Measurements from ENCODE around the gene KLHDC4.
A peak's percentile ranks its signal among the peaks of the same experiment; 100 is the strongest.

The KLHDC4 gene

DNA sequence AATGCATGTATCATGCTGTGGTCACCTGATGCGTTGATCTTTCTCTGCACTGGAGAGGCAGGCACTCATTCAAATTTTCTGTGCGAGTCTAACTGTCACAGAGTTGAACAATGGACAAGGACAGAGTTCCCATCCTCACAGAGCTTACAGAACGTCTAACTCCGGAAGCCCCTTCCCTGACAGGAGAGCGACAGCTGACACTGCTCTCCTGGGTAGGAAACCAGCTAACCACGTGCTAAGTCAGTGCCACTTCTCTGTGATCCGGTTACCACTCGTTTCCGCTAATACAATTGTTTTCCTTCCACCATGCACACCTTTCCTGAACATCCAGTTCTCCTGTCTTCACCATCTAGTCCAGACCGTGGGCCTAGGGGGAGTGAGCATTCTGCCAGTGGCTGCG, 11.3 kb downstream of the KLHDC4 start:
- DNase-seq: no peak
- in situ Hi-C loops (cut with HindIII; ENCODE audit: low pct_ligation_motif_present, low pct_unique_long_range_greater_than_20kb, low sequenced_read_pairs): no loop called here

GRCh38 chr16:87747626-87748414, 18.0 kb downstream of the KLHDC4 start:
- no peak for DNase-seq
- in situ Hi-C loops (cut with HindIII; ENCODE audit: low pct_ligation_motif_present, low pct_unique_long_range_greater_than_20kb, low sequenced_read_pairs): no loop called here

DNA sequence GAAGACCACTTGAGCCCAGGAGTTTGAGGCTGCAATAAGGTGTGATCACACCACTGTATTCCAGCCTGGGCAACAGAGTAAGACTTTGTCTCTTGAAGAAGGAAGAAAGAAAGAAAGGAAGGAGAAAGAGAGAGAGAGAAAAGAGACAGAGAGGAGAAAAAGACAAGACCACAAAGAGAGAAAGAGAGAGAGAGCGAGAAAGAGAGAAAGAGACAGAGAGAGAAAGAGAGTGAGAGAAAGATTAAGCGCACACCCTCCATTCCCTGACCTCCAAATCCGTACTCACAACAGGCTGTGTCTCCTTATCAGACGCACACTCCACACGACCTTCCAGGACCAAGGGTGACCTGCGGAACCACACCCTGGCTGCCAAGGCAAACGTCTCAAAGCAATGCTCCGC, 19.6 kb downstream of the KLHDC4 start:
- no peak for DNase-seq
- in situ Hi-C loops (cut with HindIII; ENCODE audit: low pct_ligation_motif_present, low pct_unique_long_range_greater_than_20kb, low sequenced_read_pairs): no loop called here

GRCh38 chr16:87744750-87745514, 20.9 kb downstream of the KLHDC4 start:
- in situ Hi-C loops (cut with HindIII; ENCODE audit: low pct_ligation_motif_present, low pct_unique_long_range_greater_than_20kb, low sequenced_read_pairs): no loop called here
- DNase-seq: no peak

GRCh38 chr16:87742781-87743490, 22.9 kb downstream of the KLHDC4 start:
- in situ Hi-C loops (cut with HindIII; ENCODE audit: low pct_ligation_motif_present, low pct_unique_long_range_greater_than_20kb, low sequenced_read_pairs): no loop called here
- no peak for DNase-seq

DNA sequence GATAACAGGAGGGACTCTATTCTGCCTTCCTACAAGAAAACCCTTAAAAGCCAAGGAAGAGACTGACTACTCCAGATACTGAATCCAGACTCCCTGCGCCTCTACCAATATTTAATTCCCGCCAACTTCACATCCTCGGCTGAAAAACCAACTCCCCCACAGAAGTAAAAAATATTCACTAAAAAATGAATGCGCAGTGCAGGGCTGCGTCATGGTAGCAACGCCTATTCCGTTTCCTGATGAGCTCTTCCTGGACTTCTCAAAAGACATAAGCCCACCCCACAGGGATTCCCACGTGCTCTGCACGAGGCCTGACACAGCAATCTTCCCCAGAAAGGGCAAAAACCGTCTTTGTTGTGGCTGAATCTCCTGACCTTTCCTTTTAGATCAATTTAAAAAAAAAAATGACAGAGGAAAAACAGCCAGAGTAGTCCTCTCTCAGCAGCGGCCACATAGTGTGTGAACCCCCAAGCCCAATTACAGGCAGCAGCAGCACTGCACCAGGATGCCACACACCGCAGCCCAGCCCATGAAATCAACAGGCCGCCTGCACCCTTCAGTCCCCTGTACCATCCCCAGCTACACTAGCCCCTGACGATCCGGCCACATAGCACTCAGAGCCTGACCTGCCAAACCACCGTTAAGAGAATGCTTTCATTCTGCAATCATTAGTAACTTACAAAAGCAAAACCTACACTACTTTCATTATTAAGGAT, 23.9 kb downstream of the KLHDC4 start:
- no peak for DNase-seq
- in situ Hi-C loops (cut with HindIII; ENCODE audit: low pct_ligation_motif_present, low pct_unique_long_range_greater_than_20kb, low sequenced_read_pairs): no loop called here

- in situ Hi-C loops (cut with HindIII; ENCODE audit: low pct_ligation_motif_present, low pct_unique_long_range_greater_than_20kb, low sequenced_read_pairs): no loop called here
- DNase-seq: no peak
These were observed 24.8 kb downstream of the KLHDC4 start for GRCh38 chr16:87740909-87741424.

GRCh38 chr16:87740441-87740840, 25.3 kb downstream of the KLHDC4 start:
- in situ Hi-C loops (cut with HindIII; ENCODE audit: low pct_ligation_motif_present, low pct_unique_long_range_greater_than_20kb, low sequenced_read_pairs): no loop called here

DNA sequence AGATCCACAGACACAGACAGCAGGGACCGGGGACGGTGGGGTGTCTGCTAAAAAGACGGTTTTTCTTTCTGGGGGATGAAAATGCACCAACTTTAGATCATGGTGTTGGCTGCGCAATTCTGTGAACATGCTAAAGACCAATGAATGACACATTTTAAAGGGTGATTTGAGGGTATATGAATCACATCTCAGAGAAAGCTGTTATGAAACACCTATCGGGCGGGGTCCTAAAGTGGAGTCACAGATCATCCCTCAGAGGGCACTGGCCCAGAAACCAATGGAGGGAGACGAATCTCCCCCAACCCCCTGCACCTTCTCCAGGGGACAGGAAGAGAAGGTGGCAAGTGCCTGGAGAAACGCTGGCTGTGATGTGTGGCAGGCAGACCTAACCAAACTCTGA, 26.0 kb downstream of the KLHDC4 start:
- in situ Hi-C loops (cut with HindIII; ENCODE audit: low pct_ligation_motif_present, low pct_unique_long_range_greater_than_20kb, low sequenced_read_pairs): no loop called here

More at GRCh38 chr16:87740441-87740840, 25.3 kb downstream of the KLHDC4 start:
- no peak for DNase-seq

GRCh38 chr16:87736008-87736382, 29.8 kb downstream of the KLHDC4 start:
- in situ Hi-C loops (cut with HindIII; ENCODE audit: low pct_ligation_motif_present, low pct_unique_long_range_greater_than_20kb, low sequenced_read_pairs): no loop called here
- DNase-seq: no peak

More for the DNA sequence above, 26.0 kb downstream of the KLHDC4 start:
- no peak for DNase-seq

- DNase-seq: no peak
- in situ Hi-C loops (cut with HindIII; ENCODE audit: low pct_ligation_motif_present, low pct_unique_long_range_greater_than_20kb, low sequenced_read_pairs): no loop called here
These were observed 30.3 kb downstream of the KLHDC4 start for GRCh38 chr16:87735270-87736007.

- DNase-seq: no peak
- in situ Hi-C loops (cut with HindIII; ENCODE audit: low pct_ligation_motif_present, low pct_unique_long_range_greater_than_20kb, low sequenced_read_pairs): no loop called here
These were observed 31.1 kb downstream of the KLHDC4 start for GRCh38 chr16:87734644-87735043.

- in situ Hi-C loops (cut with HindIII; ENCODE audit: low pct_ligation_motif_present, low pct_unique_long_range_greater_than_20kb, low sequenced_read_pairs): no loop called here
- no peak for DNase-seq
These were observed 32.6 kb downstream of the KLHDC4 start for GRCh38 chr16:87733190-87733589.

DNA sequence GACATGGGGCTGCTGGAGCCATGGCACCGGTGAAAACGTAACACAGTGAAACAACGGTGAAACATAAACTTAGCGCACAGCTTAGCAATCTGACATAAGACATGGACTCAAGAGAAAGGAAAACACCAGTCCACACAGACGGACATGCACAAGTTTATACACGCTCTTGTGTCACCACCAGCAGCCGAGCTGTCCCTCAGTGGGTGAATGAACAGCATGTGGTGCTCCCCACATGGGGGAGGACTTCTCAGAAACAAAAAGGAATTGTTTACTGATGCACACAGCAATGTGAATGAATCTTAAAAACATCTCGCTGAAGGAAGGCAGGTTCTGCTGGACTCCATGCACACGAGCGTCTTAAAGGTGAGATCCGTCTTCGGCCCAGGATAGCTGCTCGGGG, 34.2 kb downstream of the KLHDC4 start:
- in situ Hi-C loops (cut with HindIII; ENCODE audit: low pct_ligation_motif_present, low pct_unique_long_range_greater_than_20kb, low sequenced_read_pairs): no loop called here
- no peak for DNase-seq

GRCh38 chr16:87729266-87729954, 36.4 kb downstream of the KLHDC4 start:
- no peak for DNase-seq
- in situ Hi-C loops (cut with HindIII; ENCODE audit: low pct_ligation_motif_present, low pct_unique_long_range_greater_than_20kb, low sequenced_read_pairs): no loop called here

GRCh38 chr16:87728026-87728425, 37.8 kb downstream of the KLHDC4 start:
- in situ Hi-C loops (cut with HindIII; ENCODE audit: low pct_ligation_motif_present, low pct_unique_long_range_greater_than_20kb, low sequenced_read_pairs): no loop called here
- DNase-seq: peak; percentile 33

DNA sequence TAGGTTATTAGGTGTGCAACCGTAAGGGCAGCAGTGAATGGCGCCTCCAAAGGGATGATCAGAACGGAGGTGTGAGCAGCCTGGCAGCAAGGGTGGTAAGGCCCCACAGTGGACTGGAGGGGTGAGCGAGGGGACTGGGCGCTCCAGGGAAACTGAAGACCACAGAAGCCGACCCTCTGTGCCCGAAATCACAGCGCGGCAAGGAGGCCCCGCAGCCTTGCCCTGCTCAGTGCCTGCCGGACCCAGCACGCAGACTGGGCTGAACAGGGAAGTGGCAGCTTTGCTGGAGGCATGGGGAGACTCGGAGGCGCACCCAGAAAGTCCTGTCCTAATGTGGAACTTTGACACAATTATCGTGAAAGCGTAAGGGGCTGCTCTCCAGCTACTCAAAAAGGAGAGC, 38.4 kb downstream of the KLHDC4 start:
- no peak for DNase-seq
- in situ Hi-C loops (cut with HindIII; ENCODE audit: low pct_ligation_motif_present, low pct_unique_long_range_greater_than_20kb, low sequenced_read_pairs): no loop called here

Data from ACHN (cell line).